ENCODE results near the gene C5orf63. TPM values are rescaled to one million over a fixed set of nuclear protein-coding genes. Genes with fewer than 3 reads are reported as not detected.

C5orf63 gene
- total RNA-seq, 1 donor from 2014 or later = 10.3 TPM

DNA sequence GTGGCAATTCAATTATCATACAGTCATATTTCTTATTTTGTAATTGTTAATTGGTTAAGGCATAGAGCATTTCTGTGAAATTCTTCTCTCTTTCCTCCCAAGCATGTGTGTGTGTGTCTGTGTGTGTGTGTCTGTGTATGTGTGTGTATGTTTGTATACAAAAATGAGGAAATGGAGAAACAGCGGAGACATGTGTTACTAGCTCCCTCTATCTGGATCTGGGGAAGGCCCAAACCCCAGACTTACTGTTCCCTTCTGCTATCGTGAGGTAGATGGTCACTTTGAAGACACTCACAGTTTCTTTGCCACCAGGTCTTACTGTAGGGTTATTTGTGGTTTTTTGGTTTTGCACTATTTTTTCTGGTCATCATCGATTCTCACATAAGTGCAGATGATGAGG is 11.4 kb upstream of the C5orf63 start:
- H3K9me3 ChIP-seq (replicated peaks) = no peaks in the 10 kb centered on the region
- intact Hi-C loops (cut with micrococcal nuclease) = no loop called here
- no peak overlapping the region for H3K4me3 ChIP-seq
- no peaks in the 10 kb centered on the region for H3K36me3 ChIP-seq
- TF ChIP-seq, protein P1, sequence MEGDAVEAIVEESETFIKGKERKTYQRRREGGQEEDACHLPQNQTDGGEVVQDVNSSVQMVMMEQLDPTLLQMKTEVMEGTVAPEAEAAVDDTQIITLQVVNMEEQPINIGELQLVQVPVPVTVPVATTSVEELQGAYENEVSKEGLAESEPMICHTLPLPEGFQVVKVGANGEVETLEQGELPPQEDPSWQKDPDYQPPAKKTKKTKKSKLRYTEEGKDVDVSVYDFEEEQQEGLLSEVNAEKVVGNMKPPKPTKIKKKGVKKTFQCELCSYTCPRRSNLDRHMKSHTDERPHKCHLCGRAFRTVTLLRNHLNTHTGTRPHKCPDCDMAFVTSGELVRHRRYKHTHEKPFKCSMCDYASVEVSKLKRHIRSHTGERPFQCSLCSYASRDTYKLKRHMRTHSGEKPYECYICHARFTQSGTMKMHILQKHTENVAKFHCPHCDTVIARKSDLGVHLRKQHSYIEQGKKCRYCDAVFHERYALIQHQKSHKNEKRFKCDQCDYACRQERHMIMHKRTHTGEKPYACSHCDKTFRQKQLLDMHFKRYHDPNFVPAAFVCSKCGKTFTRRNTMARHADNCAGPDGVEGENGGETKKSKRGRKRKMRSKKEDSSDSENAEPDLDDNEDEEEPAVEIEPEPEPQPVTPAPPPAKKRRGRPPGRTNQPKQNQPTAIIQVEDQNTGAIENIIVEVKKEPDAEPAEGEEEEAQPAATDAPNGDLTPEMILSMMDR (IDR thresholded peaks at IDR 0.05; ENCODE audit: borderline replicate concordance) = no peak
- H3K4me1 ChIP-seq = no peaks in the 10 kb centered on the region
- no peaks in the 10 kb centered on the region for H3K27me3 ChIP-seq (ENCODE audit: low read depth)
- no peak overlapping the region for H3K27ac ChIP-seq (replicated peaks)
- no peak for DNase-seq

GRCh38 chr5:127083711-127084110 is 10.4 kb upstream of the C5orf63 start:
- Histone ChIP-seq H3K36me3 (no peaks in the 10 kb centered on the region), H3K4me3 (no peak overlapping the region), H3K27me3 (ENCODE audit: low read depth) (no peaks in the 10 kb centered on the region), H3K9me3 (replicated peaks) (no peaks in the 10 kb centered on the region), H3K27ac (replicated peaks) (no peak overlapping the region), H3K4me1 (no peaks in the 10 kb centered on the region)
- DNase-seq = no peak
- TF ChIP-seq, protein P1 (IDR thresholded peaks at IDR 0.05; ENCODE audit: borderline replicate concordance) = no peak
- intact Hi-C loops (cut with micrococcal nuclease) = no loop called here

- TF ChIP-seq, protein P1 (IDR thresholded peaks at IDR 0.05; ENCODE audit: borderline replicate concordance) = no peak
- no peaks in the 10 kb centered on the region for H3K36me3 ChIP-seq
- H3K4me1 ChIP-seq = peaks cover 9% of the 10 kb centered on the region
- H3K4me3 ChIP-seq = no peak overlapping the region
- no peak for DNase-seq
- H3K27ac ChIP-seq (replicated peaks) = no peak overlapping the region
- no peaks in the 10 kb centered on the region for H3K27me3 ChIP-seq (ENCODE audit: low read depth)
- intact Hi-C loops (cut with micrococcal nuclease) = no loop called here
- H3K9me3 ChIP-seq (replicated peaks) = no peaks in the 10 kb centered on the region
These were observed 6.7 kb upstream of the C5orf63 start for GRCh38 chr5:127079994-127080491.

GRCh38 chr5:127077366-127077765 is 4.1 kb upstream of the C5orf63 start:
- H3K9me3 ChIP-seq (replicated peaks) = no peaks in the 10 kb centered on the region

GRCh38 chr5:127076315-127077129 is 3.2 kb upstream of the C5orf63 start:
- Histone ChIP-seq H3K36me3 (no peaks in the 10 kb centered on the region), H3K4me1 (peaks cover 28% of the 10 kb centered on the region), H3K27ac (replicated peaks) (peak overlapping the region; percentile 20), H3K4me3 (no peak overlapping the region), H3K9me3 (replicated peaks) (no peaks in the 10 kb centered on the region), H3K27me3 (ENCODE audit: low read depth) (no peaks in the 10 kb centered on the region)
- TF ChIP-seq, protein P1 (IDR thresholded peaks at IDR 0.05; ENCODE audit: borderline replicate concordance) = no peak
- intact Hi-C loops (cut with micrococcal nuclease) = no loop called here
- DNase-seq = no peak

More at GRCh38 chr5:127077366-127077765, 4.1 kb upstream of the C5orf63 start:
- no peak for DNase-seq
- intact Hi-C loops (cut with micrococcal nuclease) = no loop called here
- no peaks in the 10 kb centered on the region for H3K36me3 ChIP-seq
- no peak overlapping the region for H3K4me3 ChIP-seq
- H3K4me1 ChIP-seq = peaks cover 22% of the 10 kb centered on the region
- no peaks in the 10 kb centered on the region for H3K27me3 ChIP-seq (ENCODE audit: low read depth)
- TF ChIP-seq, protein P1 (IDR thresholded peaks at IDR 0.05; ENCODE audit: borderline replicate concordance) = no peak
- no peak overlapping the region for H3K27ac ChIP-seq (replicated peaks)
